C4-2B (cell line): Measurements from ENCODE around the gene PRR36.

Experiments
- CTCF ChIP-seq: fragments of 450-650 bp; conservative IDR thresholded peaks from 2 replicates; pipeline ENCODE4 v1.5.1; 2017; ENCODE audit warnings: mild to moderate bottlenecking
- ZFX ChIP-seq: fragments of 450-650 bp; IDR thresholded peaks from 2 replicates; pipeline ENCODE4 v1.6.1; 2017

- TF ChIP-seq ZFX (no peak), CTCF (no peak)
Measured at GRCh38 chr19:7855426-7856108, 18.6 kb downstream of the PRR36 start.
